Endothelial cell of umbilical vein (primary cell): ENCODE measurements around the gene PRSS36. TPM values are rescaled to one million over a fixed set of nuclear protein-coding genes. Genes with fewer than 3 reads are reported as not detected.
"Not testable (repeated sequence)": the region's sequence is repeated elsewhere in the genome, so short reads cannot be mapped to it uniquely, and the experiment has no call there.

Experiments
- BruUV-seq: library from RNA; stranded (reverse); fragments of 400-500 nt; replicated peaks from 2 replicates; lab custom pipeline; 2021; lab: Mats Ljungman, UMichigan
- CTCF ChIA-PET: fragments of 300-600, 350-600 bp; sonication (Branson Sonifier 250); formaldehyde crosslinking; loops from one replicate; lab custom pipeline; 2021; ENCODE audit warnings: antibody characterized with exemption, inconsistent platforms; lab: Charles Lee
- POLR2A ChIA-PET: fragments of 300-600, 350-600 bp; sonication (Branson Sonifier 250); formaldehyde crosslinking; loops from one replicate; lab custom pipeline; 2021; ENCODE audit warnings: antibody characterized with exemption, inconsistent platforms; lab: Charles Lee
- DNase-seq: peaks from one replicate; pipeline ENCODE4 v3.0.0-alpha.2; 2011; ENCODE audit warnings: low read depth, low spot score
- FAIRE-seq: peaks from 2 replicates; lab custom pipeline; 2011; peaks lifted over from hg19 to GRCh38; lab: Jason Lieb, UNC
- H2AFZ ChIP-seq: 2 replicates; pipeline ENCODE4 v1.6.0; 2012; ENCODE audit warnings: low read depth, low read length, control low read depth, inconsistent platforms
- H3K27ac ChIP-seq: 2 replicates; pipeline ENCODE4 v1.5.1; 2011; ENCODE audit warnings: low read depth, mild to moderate bottlenecking, control low read depth, low read length, moderate library complexity; ENCODE audit not compliant: insufficient read depth
- H3K27me3 ChIP-seq, 2 experiments: 2 replicates each; pipeline versions ENCODE4 v1.6.0 to v1.6.1; 2011; ENCODE audit warnings: low read length in 2 of 2, mixed read lengths in 1 of 2; ENCODE audit not compliant: control insufficient read depth in 2 of 2, insufficient read depth in 2 of 2
- H3K36me3 ChIP-seq, 2 experiments: 2 replicates in 1 of 2; 3 replicates in 1 of 2; pipeline ENCODE4 v1.5.1; 2011; ENCODE audit warnings: low read length in 2 of 2, mild to moderate bottlenecking in 1 of 2, moderate library complexity in 1 of 2; ENCODE audit not compliant: control insufficient read depth in 2 of 2, insufficient read depth in 2 of 2; ENCODE audit errors: extremely low read depth in 1 of 2
- H3K4me1 ChIP-seq: 3 replicates; pipeline ENCODE4 v1.5.1; 2011; ENCODE audit warnings: mild to moderate bottlenecking, low read length; ENCODE audit not compliant: control insufficient read depth, insufficient read depth; ENCODE audit errors: extremely low read depth
- H3K4me2 ChIP-seq: 2 replicates; pipeline ENCODE4 v1.6.1; 2011; ENCODE audit warnings: low read length, control low read depth, mixed read lengths; ENCODE audit not compliant: insufficient read depth
- H3K4me3 ChIP-seq, 3 experiments: fragments of 200-600 bp in 1 of 3; sonication (generic), shearing (Covaris generic) in 1 of 3; replicated peaks in 1 of 3; 2 replicates each; pipeline ENCODE4 v1.5.1; 2011 to 2016; ENCODE audit warnings: control low read depth in 3 of 3, low read length in 3 of 3, mild to moderate bottlenecking in 2 of 3, inconsistent platforms in 1 of 3, low read depth in 1 of 3, moderate library complexity in 1 of 3; ENCODE audit not compliant: insufficient read depth in 1 of 3
- H3K79me2 ChIP-seq: 2 replicates; pipeline ENCODE4 v1.6.0; 2012; ENCODE audit warnings: low read length, inconsistent platforms; ENCODE audit not compliant: control insufficient read depth, insufficient read depth
- H3K9ac ChIP-seq: replicated peaks from 2 replicates; pipeline ENCODE3; 2011; ENCODE audit warnings: low read length, control low read depth; ENCODE audit not compliant: insufficient read depth; ENCODE audit errors: extremely low read depth
- H3K9me1 ChIP-seq: replicated peaks from 3 replicates; pipeline ENCODE4 v1.6.0; 2011; ENCODE audit warnings: mild to moderate bottlenecking, low read length; ENCODE audit not compliant: control insufficient read depth, insufficient read depth; ENCODE audit errors: extremely low read depth
- H3K9me3 ChIP-seq: replicated peaks from 2 replicates; pipeline ENCODE4 v1.5.1; 2012; ENCODE audit warnings: low read length, inconsistent platforms; ENCODE audit not compliant: control insufficient read depth, insufficient read depth
- H4K20me1 ChIP-seq: replicated peaks from 2 replicates; pipeline ENCODE3; 2011; ENCODE audit warnings: mild to moderate bottlenecking, low read length; ENCODE audit not compliant: control insufficient read depth, insufficient read depth; ENCODE audit errors: extremely low read depth
- POLR2A ChIP-seq: IDR thresholded peaks from 2 replicates; pipeline ENCODE4 v1.6.1; 2012; ENCODE audit warnings: low read depth, mild to moderate bottlenecking, control low read depth, low read length
- dilution Hi-C: fragments of 300-500 bp; cut with MboI; formaldehyde crosslinking; loops from one replicate; pipeline ENCODE4 v1.15.0; 2019; ENCODE audit warnings: low sequenced_read_pairs; ENCODE audit not compliant: extremely low pct_ligation_motif_present
- intact Hi-C: fragments of 100-400 bp; cut with micrococcal nuclease; formaldehyde crosslinking; loops from one replicate; pipeline ENCODE4 v1.10.0; 2022
- polyA plus RNA-seq, 4 experiments: library from polyadenylated mRNA; depleted of rRNA in 3 of 4; stranded (reverse) in 3 of 4; unstranded in 1 of 4; fragments of >200 nt; gene quantifications; 2 replicates each; pipeline versions ENCODE4 v1.2.1 to v1.2.3, GENCODE V29; 2011 to 2012; ENCODE audit warnings: missing spikeins in 1 of 4
- total RNA-seq: library from RNA; stranded (reverse); gene quantifications from 2 replicates; pipeline ENCODE4 v1.2.3, GENCODE V29; 2021
- TF ChIP-seq, protein P1 (sequence below), 2 donors: IDR thresholded peaks; 1 replicate in 1 of 2; 2 replicates in 1 of 2; pipeline ENCODE4 v1.5.1; 2011; ENCODE audit warnings: low read length in 2 of 2, mild to moderate bottlenecking in 2 of 2, moderate library complexity in 2 of 2, control low read depth in 1 of 2, inconsistent platforms in 1 of 2, low read depth in 1 of 2; ENCODE audit not compliant: insufficient read depth in 1 of 2; ENCODE audit errors: extremely low read depth in 1 of 2

The PRSS36 gene
- total and polyA plus RNA-seq, 2 donors (not counting 3 experiments of a cell fraction or from before 2014, with no cell fraction given), result 0.57 TPM; not detected in 1

DNA sequence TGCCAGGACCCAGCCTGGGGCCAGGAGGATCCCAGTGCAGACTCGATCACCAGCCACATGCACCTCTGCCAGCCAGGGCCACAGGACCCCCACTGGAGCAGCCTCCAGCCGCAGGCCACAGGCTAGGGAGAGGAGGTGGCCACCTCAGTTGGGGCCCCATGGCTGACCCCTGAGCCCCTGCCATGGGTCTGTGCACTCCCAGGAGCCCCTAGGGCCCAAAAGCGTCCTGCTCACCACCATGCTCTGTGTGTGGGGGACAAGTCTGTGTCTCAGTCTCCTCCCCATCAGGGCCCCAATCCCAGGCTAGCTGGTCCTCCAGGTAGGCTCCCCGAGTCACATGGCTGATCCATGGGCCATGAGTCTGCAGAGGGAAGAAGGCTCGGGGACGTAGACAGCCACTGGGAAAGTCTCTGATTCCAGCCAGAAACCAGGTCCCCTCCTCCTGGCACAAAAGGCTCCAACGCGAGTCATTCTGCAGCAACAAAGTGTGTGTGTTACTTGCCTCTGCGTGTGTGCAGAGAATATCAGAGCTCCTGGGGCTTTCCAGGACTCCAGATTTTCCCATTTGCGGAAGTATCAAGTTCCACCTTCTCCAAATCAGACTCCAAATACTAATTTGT is 8.3 kb downstream of the PRSS36 start:
- intact Hi-C loops, result loop anchor here (1.0 to 5.0 kb wide), 9 partner anchors 24 to 732 kb away; partner anchors contain the start of genes BCKDK, FUS, HSD3B7 and KAT8
- no peaks in the 10 kb centered on the region for H3K79me2 ChIP-seq
- no peaks in the 10 kb centered on the region for H3K9me3 ChIP-seq
- peak overlapping the region; percentile 30 for H3K27ac ChIP-seq
- peak overlapping the region; percentile 7 for H3K9ac ChIP-seq
- H2AFZ ChIP-seq, result peak overlapping the region; percentile 37
- peak overlapping the region in 2 of 3 experiments; percentile 6 to 13 for H3K4me3 ChIP-seq
- H3K9me1 ChIP-seq, result no peaks in the 10 kb centered on the region
- no peak for FAIRE-seq
- H4K20me1 ChIP-seq, result no peaks in the 10 kb centered on the region
- TF ChIP-seq POLR2A, result peak; percentile 8
- TF ChIP-seq, protein P1, sequence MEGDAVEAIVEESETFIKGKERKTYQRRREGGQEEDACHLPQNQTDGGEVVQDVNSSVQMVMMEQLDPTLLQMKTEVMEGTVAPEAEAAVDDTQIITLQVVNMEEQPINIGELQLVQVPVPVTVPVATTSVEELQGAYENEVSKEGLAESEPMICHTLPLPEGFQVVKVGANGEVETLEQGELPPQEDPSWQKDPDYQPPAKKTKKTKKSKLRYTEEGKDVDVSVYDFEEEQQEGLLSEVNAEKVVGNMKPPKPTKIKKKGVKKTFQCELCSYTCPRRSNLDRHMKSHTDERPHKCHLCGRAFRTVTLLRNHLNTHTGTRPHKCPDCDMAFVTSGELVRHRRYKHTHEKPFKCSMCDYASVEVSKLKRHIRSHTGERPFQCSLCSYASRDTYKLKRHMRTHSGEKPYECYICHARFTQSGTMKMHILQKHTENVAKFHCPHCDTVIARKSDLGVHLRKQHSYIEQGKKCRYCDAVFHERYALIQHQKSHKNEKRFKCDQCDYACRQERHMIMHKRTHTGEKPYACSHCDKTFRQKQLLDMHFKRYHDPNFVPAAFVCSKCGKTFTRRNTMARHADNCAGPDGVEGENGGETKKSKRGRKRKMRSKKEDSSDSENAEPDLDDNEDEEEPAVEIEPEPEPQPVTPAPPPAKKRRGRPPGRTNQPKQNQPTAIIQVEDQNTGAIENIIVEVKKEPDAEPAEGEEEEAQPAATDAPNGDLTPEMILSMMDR (IDR thresholded peaks at IDR 0.05; ENCODE audit: extremely low read depth in 1 of 2, insufficient read depth in 1 of 2, low read depth in 1 of 2, low read length in 2 of 2), result no peak
- H3K4me1 ChIP-seq, result peaks cover 13% of the 10 kb centered on the region
- BruUV-seq, result no TSS peak
- no peaks in the 10 kb centered on the region for H3K36me3 ChIP-seq
- dilution Hi-C loops, result no loop called here
- peaks cover 0 to 10% of the 10 kb centered on the region in 2 experiments for H3K27me3 ChIP-seq
- DNase-seq, result no peak
- POLR2A ChIA-PET, result interaction anchor here (0.6 to 2.7 kb wide), 5 partner anchors 24 to 86 kb away, joined by 4 to 37 read pairs (median 6); partner anchors contain the start of genes FUS, KAT8, ZNF646 and ZNF668
- CTCF ChIA-PET, result interaction anchor here (0.8 to 2.6 kb wide), 35 partner anchors 9 to 728 kb away, joined by 3 to 31 read pairs (median 7); partner anchors contain the start of genes ARMC5, FUS, HSD3B7 and KAT8
- H3K4me2 ChIP-seq, result peak overlapping the region; percentile 20

DNA sequence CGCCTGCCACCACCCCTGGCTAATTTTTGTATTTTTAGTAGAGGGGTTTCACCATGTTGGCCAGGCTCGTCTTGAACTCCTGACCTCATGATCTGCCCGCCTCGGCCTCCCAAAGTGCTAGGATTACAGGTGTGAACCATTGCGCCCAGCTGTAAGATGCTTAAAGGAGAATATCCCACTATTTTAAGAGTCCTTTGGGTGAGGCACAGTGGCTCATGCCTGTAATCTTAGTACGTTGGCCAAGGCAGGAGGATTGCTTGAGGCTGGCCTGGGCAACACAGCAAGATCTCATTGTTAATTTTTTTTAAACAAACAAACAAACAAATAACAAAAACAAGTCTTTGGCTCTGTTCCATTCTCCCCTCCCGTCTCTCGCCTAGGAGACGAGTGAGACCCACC is 8.8 kb downstream of the PRSS36 start:
- dilution Hi-C loops, H3K9me1 ChIP-seq, H3K36me3 ChIP-seq, H3K4me3 ChIP-seq, H3K9ac ChIP-seq, POLR2A ChIA-PET, FAIRE-seq, DNase-seq, BruUV-seq, H3K9me3 ChIP-seq, H2AFZ ChIP-seq, H3K27ac ChIP-seq, H3K79me2 ChIP-seq, H3K4me2 ChIP-seq, H3K27me3 ChIP-seq, H4K20me1 ChIP-seq: not testable (repeated sequence)
- CTCF ChIA-PET, result interaction anchor here (1.6 to 2.6 kb wide), 2 partner anchors 49 to 206 kb away, joined by 3 to 7 read pairs; no protein-coding TSS in a partner anchor
- intact Hi-C loops, result loop anchor here (5.0 kb wide), 1 partner anchor 34 kb away; the partner anchor contains the start of gene BCKDK
- H3K4me1 ChIP-seq, result peaks cover 13% of the 10 kb centered on the region
